GM18909 (cell line): Measurements from ENCODE around the gene LCN15.
A peak's percentile ranks its signal among the peaks of the same experiment; 100 is the strongest.
"Not testable (repeated sequence)": the region's sequence is repeated elsewhere in the genome, so short reads cannot be mapped to it uniquely, and the experiment has no call there.

ENCODE experiments used
- ATAC-seq: cut with Tn5 transposase; IDR thresholded peaks from one replicate; pipeline ENCODE4 v1.9.1; 2021; ENCODE audit warnings: mild to moderate bottlenecking; ENCODE audit not compliant: unreplicated experiment, poor library complexity

The LCN15 gene

GRCh38 chr9:136764301-136764891 is at the start of gene LCN15:
TSS of gene LCN15 (minus strand) at chr9:136764518. CDS start at chr9:136764488, 30 bp downstream.
- no peak for ATAC-seq

GRCh38 chr9:136808806-136809158 is 44.5 kb upstream of the LCN15 start:
- no peak for ATAC-seq

DNA sequence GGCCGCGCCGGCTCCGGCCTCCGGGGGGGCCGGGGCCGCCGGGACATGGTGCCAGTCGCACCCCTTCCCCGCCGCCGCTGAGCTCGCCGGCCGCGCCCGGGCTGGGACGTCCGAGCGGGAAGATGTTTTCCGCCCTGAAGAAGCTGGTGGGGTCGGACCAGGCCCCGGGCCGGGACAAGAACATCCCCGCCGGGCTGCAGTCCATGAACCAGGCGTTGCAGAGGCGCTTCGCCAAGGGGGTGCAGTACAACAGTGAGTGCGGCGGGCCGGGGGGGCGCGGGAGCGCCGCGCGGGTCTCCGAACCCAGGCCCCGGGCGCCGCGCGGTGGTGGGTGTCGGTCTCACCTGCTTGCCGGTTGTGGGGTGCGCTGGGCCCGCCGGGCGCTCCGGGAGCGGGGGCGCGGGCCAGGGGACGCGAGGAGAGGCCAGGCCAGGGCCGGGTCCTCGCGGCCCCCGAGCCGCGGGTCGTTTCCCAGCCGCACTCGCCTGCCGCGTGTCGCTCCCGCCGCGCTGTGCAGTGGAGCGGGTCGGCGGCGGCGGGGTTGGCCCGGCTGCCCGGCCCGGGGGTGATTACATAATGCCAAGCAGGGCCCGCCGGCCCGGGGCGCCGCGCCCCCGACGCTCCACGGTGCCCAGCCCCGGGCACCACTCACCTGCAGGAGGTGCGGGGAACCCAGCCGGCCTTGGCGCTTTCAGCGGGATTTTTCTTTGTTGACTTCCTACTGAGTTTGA is 43.9 kb upstream of the LCN15 start:
- ATAC-seq, result peak; percentile 41

DNA sequence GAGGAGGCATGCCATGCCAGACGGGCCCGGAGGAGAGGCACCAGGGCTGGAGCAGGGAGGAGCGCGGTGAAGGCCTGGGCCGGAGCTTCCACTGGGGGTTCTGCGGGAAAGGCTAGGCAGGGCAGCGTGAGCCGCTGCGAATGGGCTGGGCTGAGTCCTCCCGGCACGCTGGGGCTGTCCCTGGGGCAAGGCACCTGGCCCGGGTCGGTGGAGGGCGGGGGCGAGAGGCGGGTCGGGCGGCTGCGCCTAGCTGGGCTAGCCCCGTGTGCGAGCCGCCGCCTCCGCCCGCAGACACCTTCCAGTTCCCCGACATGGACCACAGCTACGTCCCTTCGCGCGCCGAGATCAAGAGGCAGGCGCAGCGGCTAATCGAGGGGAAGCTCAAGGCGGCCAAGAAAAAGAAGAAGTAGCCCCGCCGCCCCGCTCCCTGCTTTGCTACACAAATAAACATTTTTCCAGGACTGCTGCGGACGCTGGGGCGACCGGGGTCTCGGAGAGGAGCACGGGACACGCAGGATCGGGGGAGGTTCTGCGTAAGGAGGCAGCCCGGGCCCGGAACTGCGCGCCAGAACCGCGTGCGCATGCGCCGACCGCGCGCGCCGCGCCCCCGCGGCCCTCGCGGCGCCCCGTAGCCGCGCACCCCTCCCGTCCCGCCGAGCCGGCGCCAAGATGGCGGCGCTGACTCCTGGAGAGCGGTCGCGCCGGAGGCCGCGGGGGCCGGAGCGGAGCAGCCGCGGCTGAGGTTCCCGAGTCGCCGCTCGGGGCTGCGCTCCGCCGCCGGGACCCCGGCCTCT is 43.2 kb upstream of the LCN15 start, which contains the start of gene RABL6:
Gene RABL6 (plus strand): TSS at position 668 of the 794 bp plus-strand sequence. CDS start 249 bp downstream, outside the sequence.
- peak; percentile 78 for ATAC-seq

- ATAC-seq, result peak; percentile 3
These were observed 42.4 kb upstream of the LCN15 start for GRCh38 chr9:136806631-136807201.

DNA sequence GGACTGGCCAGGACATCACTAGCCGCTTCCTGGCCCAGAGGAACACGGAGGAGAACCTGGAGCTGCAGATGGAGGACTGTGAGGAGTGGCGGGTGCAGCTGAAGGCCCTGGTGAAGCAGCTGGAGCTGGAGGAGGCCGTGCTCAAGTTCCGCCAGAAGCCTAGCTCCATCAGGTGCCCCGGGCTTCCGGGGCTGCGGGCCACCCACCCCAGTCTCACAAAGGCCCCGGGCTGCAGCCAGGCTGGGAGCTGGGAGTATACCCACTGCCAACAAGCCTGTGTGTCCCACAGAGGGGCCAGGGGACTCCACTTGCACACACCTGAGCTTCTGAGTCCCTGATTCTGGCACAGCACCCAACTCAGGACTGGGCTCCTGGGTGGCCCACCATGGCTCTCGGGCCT is 41.7 kb upstream of the LCN15 start:
- ATAC-seq, result no peak

DNA sequence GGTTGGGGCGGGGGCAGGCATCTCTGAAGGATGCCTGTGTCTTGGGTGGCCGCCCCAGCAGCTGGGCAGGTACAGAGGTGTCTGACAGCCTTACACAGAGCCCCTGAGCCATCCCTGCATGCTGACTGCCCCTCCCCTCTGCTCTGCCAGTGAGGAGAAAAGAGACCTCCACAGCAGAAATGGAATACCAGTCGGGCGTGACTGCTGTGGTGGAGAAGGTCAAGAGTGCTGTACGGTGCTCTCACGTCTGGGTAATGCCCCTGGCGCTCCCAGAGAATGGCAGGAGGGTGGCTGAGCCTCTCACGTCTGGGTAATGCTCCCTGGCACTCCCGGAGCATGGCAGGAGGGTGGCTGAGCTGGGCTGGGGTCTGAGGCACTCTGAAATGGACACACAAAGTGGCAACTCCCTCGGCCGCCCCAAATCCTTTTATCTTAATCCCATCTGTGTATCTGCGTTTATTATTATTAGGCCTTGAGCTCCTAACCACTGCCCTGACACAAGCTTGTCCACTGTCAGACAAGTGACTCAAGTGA is 41.0 kb upstream of the LCN15 start:
- no peak for ATAC-seq

DNA sequence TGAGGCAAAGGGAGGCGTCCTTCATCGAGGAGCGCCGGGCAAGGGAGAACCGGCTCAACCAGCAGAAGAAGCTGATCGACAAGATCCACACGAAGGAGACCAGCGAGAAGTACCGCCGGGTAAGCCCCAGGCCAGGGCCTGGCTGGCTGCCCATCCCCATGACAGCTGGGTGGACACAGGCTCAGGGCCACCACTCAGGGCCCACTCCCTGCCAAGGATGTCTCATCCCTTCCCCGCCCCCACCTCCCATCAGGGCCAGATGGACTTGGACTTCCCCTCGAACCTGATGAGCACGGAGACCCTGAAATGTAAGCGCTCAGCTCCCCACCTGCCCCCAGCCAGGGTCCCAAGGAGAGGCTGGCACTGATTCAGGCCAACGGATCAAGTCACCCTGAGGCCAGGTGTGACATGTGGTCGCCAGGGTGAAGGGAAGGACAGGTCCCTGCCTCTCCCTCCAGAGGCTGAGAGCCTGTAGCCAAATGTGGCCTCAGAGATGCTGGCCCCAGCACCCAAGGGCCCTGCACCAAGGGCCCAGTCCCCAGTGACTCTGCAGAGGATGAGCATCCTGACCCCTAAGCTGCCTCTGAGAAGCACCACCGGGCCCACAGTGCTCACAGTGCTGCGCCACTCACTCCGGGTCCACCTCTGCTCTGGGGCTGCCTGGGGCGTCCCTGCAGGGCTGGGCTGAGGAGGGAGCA is 40.3 kb upstream of the LCN15 start:
- no peak for ATAC-seq

DNA sequence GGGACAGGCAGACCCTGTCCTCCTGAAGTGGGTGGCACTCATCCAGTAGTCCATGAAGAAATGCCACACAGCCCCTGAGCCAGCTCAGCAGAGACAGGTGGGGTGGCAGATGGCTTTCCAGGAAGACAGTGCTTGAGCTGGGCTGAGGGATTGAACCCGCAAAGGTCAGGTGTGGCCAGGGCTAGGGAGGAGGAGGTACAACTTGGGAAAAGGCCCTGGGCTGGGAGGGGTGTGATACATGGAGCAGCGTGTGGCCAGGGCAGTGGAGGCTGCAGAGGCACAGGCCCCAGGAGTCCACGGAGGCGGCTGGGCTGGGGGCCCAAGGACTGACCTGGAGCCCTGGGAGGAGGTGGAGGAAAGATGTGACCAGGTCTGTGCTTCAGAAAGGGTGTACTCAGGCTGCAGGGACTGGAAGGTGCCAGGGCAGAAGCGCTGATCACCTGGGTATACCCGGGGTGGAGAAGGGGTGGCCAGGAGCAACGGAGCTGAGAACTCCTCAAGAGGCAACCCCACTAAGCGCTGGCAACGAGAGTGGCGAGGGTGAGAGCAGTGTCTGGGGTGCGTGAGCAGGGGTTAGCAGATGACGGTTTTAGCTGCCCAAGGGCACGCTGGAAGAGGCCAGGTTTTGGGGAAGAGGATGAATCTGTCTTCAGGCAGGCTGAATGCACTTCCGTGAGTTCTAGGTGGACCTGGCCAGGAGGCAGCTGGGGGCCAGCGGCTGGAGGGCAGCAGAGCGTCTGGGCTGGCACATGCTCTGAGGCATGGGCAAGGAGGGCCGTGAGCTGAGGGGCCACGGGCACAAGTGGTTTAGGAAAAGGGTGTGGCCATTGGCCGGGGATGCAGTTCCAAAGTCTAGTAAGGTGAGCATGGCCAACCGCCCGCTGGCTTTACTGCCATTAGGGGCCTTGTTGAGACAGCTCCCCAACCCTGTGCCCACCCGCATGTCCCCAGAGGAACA is 39.5 kb upstream of the LCN15 start:
- no peak for ATAC-seq

GRCh38 chr9:136803009-136803550 is 38.8 kb upstream of the LCN15 start:
- ATAC-seq, result not testable (repeated sequence)

DNA sequence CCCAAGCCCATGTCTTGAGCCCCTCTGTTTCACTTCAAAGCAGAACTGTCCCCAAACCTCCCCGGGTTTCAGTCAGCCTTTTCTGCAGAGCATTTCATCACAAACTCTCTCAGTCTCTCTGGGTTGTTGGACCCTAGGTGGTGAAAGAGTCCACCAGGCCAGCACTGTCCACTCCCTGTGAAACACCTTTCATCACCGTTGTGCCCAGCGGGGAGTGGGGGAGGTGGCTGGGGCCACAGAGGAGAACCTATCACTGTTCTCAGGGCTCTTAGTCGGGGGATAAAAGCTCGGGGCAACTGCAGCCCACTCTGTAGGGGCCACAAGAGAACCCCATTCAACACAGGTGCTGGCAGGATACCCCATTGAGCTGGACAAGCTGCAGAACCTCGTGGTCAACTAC is 38.0 kb upstream of the LCN15 start:
- ATAC-seq, result no peak

DNA sequence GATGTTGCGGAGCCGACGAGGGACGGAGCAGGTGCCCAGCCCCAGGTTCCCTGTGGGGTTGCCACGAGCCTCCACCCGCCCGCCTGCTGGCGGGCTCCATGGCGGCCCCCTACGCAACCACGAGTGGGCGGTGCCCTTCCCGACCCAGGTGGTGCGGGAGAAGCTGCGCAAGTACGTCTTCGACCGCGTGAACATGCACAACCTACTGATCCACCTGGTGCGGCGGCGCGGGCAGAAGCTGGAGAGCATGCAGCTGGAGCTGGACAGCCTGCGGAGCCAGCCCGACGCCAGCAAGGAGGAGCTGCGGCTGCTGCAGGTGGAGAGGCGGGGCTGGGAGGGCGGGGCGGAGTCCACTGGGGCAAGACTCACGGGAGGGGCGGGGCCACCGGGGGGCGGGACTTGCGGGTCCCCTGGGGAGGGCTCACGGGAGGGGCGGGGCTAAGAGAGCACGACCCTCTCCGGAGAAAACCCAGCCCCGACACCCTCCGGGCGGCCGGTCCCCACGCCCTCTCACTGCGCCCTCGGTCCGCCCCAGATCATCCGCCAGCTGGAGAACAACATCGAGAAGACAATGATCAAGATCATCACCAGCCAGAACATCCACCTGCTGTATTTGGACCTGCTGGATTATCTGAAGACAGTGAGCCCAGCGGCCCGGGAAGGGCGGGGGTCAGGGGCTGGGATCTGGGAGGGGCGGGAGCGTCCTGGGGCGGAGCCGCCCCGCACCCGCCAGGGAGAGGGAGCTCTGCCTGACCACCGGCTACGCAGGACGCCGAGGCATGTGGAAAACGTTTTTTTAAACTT is 35.7 kb upstream of the LCN15 start:
- ATAC-seq, result peak; percentile 47

DNA sequence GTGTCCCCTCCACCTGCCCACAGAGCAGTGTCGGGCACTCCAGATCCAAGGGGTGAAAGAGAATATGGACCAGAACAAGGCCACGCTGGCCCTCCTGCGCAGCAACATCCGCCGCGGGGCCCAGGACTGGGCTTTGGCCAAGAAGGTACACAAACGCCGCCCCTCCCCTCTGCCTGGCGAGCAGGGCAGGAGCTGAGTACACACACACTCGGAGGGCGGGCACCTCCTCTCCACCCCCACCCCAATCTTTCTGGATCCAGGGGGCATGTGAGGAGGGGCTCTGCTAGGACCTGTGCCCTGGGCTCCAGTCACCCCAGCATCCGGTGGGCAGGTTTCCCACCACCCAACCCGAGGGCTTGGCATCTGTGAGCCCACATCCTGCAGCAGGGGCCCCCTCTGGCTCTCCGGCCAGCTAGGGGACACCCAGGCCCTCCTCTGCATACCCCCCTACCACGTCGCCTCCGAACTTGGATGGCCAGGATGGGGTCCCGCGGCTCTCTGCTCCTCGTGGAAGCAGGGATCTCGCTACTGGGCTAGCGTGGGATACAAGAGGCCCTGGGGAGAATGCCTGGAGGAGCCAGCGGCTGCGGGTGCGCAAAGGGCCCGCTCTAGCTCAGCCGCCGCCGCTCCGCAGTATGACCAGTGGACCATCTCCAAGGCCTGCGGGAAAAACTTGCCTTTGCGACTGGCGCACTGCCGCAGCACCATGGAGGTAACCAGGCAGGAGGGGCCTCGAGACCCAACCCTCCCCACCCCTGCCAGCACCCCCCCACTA is 34.9 kb upstream of the LCN15 start:
- no peak for ATAC-seq

DNA sequence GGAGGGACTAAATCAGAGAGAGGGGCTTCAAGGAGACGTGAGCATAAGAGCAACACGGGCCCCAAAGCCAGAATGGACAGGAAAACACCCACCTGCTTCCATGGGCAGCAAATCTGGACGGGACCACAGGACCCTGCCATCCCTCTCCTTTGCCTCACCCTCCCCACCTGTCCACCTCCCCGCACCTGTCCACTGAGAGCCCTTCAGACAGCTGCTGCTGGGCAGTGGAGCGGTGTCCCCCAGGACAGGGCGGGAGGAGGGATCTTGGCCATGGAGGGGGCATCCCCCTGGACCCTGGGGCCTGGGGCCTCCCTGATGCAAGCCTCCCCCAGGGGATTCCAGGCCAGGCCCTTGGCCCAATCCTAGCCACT is 34.4 kb upstream of the LCN15 start:
- no peak for ATAC-seq

DNA sequence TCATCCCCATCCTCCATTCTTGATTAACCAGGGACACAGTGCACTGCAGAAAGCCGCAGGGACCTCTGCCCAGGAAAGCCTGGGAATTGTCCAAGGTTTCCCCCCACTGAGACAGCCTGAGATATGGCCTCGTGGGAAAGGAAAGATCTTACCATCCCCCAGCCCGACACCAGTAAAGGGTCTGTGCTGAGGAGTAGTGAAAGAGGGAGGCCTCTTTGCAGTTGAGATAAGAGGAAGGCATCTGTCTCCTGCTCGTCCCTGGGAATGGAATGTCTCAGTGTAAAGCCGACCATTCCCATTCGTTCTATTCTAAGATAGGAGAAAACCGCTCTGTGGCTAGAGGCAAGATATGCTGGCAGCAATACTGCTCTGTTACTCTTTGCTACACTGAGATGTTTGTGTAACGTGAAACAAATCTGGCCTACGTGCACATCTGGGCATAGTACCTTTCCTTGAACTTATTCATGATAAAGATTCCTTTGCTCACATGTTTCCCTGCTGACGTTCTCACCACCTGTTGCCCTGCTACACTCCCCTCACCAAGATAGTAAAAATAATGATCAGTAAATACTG is 32.5 kb upstream of the LCN15 start:
- ATAC-seq, result not testable (repeated sequence)

- ATAC-seq, result no peak
These were observed 32.0 kb upstream of the LCN15 start, which contains the start of gene CCDC183 for GRCh38 chr9:136796238-136796774. TSS of gene CCDC183 (plus strand) at chr9:136796338. CDS start at chr9:136796398, 60 bp downstream.

DNA sequence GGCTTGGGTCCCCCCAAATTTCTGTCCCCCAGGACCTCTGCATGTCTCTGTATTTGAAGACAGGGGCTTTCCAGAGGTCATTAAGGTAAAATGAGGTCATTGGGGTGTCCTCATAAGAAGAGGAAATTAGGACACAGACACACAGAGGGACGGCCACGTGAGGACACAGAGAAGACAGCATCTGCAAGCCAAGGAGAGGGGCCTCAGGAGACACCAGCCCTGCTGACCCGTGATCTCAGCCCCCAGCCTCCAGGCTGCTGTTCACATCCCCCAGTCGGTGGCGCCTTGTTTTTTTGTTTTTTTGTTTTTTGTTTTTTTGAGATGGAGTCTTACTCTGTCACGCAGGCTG is 30.7 kb upstream of the LCN15 start:
- no peak for ATAC-seq
